Activated T-helper 9 cell treated with anti-CD3 and anti-CD28 coated beads, Interleukin-2, amount 50 U/mL, for 16 hours (primary cell): Measurements from ENCODE around the gene BAIAP2.
"Not testable (repeated sequence)": the region's sequence is repeated elsewhere in the genome, so short reads cannot be mapped to it uniquely, and the experiment has no call there.

Source experiments
- DNase-seq: peaks from one replicate; pipeline ENCODE4 v3.0.0-alpha.2; 2020; ENCODE audit warnings: low read depth

The BAIAP2 gene

DNA sequence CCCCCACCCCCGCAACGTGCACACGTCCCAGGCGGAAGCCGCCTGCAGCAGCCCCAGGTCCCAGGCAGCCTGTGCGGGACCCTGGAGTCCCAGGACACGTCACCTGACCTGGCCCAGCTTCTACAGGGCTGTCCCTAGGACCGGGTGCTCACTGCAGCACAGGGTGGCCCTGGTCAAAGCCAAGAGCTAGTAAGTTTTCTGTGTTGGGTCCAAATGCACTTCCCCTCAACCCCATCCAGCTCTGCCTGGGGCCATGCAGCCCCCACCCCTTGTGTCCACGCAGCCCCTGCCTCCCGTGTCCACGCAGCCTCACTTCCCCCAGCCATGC, 108.2 kb downstream of the BAIAP2 start:
- no peak for DNase-seq

DNA sequence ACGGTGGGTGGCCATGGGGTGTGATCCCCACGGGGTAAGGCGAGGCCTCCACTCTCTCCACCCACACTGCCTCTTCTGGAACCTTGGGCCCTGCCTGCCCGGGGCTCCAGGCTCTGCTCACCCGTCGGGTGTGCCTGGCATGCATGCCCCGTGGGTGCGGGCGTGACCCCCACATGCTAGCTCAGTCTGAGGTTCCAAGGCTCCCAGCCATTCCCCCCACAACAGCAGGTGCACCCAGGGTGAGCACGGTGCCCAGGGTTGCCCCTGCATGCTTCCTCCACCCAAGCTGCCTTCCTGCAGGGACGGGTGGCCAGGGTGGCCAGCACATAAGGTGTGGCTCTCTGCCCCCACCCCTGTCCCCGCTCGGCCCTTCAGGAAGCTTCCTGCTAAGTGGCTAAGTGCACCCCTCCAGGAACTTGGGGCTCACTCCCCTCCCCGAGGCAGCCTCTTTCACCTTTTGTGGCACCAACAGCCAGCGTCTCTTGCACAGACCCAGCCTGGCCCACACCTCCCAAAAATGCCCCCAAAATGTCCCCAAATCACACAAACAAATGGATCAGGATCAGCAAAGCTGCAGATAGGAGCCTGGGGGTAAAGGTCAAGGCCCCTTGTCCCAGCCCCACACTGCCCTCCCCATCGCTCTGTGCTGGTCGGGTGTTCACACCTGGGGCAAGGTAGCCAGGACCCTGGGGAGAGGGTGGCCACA, 108.9 kb downstream of the BAIAP2 start:
- no peak for DNase-seq

DNA sequence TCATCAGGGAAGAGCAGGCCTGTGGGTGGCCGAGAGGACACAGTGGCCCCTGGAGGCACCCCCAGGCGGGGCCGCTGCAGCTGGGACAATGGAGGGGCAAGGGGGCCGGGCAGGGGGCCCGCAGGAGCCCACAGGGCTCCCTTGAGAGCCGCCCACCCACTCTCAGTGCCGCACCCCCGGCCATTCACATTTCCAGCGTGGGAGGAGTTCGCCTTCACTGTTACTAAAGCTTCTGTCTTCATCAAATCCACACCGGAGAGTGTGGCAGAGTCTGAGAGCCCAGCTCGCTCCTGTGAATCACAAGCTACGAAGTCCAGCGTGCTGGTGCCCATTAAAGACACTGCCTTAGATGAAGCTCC, 109.5 kb downstream of the BAIAP2 start:
- DNase-seq, result no peak

DNA sequence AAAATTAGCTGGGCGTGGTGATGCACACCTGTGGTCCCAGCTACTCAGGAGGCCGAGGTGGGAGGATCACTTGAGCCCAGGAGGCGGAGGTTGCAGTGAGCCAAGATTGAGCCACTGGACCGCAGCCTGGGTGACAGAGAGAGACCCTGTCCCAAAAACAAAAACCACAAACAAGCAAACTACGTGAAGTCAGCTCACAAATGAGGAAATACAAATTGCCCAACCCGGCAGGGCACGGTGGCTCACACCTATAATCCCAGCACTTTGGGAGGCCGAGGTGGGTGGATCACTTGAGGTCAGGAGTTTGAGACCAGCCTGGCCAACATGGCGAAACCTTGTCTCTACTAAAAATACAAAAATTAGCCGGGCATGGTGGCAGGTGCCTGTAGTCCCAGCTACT, 111.3 kb downstream of the BAIAP2 start:
- DNase-seq, result not testable (repeated sequence)

DNA sequence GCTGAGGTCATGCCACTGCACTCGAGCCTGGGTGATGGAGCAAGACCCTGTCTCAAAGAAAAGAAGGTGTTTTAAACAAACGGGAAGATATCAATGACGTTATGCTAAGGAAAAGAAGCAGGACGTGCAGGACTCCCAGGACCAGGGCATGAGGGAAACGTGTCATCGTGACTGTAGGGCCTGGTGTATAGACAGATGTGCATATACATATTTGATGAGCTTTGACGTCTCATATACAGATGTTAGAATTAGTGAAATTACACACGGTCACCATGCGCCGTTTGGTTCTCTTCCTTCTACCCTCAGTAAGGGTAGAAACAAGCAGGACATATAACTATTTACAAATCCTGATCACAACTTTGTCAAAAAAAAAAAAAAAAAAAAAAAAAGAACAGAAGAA, 112.8 kb downstream of the BAIAP2 start:
- no peak for DNase-seq

DNA sequence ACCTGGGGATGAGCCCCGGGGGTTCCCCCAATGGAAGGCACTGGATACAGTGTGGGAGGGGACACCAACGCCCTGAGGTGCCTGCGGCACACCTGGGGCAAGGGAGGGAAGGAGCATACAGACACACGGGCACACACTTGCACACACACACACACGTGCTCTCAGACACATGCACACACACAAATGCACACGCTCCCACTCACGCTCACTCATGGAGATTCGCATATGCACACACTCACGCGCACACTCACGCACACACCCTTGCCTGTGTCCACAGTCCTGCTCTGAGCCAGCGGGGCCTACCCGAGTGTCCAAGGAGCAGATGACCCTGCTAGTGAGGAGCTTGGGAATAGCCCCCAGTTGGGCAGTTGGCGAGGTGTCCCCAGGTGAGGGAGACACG, 113.6 kb downstream of the BAIAP2 start:
- no peak for DNase-seq

DNA sequence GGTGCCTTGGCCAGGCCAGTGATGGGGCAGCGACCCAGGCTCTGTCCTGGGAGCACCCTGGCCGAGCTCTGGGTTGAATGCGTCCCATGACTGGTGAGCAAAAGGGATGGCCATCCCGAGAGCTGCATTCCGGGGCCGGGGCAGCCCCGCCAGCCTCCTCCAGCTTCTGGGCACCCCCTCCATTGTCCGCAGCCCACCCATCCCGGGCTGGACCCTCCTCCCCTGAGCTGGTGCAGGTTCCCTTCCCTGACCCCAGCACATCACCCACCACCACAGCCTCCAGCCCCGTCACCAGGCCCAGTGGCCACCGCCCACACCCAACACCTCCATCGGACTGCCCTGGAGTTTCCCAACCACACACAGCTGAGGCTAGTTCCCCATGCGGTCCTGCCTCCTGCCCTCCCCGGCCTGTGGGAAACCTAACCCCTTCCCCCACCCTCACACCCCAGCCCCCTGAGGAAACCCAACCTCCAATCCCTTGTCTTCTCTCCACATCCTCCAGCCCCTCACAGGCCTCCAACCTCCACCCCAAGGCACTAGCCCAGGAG, 114.1 kb downstream of the BAIAP2 start:
- DNase-seq, result no peak

DNA sequence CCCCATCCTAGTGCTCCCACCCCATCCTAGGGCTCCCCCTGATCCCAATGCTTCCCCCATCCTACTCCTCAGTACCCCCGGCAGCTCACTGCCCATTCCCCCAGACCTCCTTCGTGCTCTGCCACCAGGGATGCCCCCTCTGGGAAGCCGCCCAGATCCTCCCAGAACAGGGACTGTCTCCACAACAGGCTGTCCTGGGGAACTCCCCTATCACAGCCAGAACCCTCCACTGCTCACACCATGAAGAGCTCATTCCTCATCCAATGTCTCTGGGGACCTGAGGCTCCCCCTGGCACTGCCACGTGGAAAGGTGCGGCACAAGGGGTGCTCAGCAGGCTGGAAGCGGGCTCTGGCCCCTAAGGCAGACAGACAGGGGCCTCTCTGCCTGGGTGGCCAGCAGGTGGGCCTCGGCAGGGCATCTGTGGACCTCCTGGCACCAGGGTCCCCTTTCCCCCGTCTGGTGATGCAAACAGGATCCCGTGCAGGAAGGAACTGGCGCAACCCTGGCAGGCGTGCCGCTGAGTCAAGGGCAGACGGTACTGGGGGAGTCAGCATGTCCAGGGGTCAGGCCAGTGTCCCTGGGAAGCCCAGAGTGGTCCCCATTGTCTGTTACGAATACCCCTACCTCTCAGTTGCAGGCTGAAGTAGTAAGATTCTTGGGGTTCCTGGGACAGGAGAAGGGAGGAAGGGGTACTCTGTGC, 115.6 kb downstream of the BAIAP2 start:
- no peak for DNase-seq

DNA sequence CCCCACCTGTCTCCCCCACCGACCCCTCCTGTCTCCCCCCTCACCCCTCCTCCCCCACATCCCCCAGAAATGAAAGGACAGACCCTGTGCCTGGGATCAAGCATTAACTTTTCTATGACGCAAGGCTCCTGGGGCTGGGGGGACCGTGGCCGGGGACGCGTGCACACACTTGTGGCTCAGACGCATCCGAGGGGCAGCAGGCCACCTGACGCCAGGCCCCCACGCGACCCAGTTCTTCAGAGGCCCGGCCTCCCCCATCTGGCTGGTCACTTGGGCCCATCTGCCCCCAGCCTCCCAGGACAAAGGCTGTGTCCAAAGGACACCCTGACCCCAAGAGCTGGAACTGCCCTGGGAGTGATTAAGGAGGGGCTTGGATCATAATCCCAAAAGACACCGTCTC, 116.3 kb downstream of the BAIAP2 start:
- DNase-seq, result no peak

DNA sequence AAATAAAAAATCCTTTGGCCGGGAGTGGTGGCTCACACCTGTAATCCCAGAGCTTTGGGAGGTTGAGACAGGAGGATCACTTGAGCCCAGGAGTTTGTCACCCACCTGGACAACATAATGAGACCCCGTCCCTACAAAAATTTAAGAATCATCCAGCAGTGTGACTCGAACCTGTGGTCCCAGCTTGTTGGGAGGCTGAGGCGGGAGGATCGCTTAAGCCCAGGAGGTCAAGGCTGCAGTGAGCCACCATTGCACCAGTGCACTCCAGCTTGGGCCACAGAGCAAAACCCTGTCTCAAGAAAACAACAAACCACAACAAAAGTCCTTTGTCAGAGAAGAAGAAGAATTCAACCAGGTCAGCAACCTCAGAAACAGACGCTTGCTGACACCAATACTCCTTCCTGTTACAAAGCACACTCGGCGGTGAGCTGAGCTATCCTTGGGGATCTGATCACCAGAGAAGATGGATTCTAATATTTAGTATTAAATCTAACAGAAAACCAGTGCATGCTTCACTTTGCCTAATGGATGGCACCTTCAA, 117.4 kb downstream of the BAIAP2 start:
- DNase-seq, result no peak

DNA sequence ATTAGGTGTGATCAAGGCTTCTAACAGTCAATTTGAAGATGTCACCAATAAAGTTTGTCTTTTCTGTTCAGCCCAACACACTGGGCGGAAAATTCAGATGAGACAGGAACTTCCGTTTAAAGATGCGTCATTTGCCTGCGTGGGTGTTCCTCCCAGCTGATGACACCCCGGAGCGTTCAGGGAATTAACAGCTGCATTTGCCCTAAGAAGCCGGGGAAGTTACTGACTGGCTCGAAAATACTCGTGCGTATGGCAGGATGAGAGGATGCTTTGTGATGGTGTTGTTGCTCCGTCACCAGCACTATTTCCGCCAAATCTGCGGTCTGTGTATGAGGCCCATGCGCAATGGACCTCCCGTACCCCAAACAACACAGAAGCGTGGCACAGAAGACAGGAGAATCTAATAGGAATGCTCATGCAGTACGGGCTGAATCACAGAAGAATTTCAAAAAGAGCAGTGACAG, 118.4 kb downstream of the BAIAP2 start:
- no peak for DNase-seq

DNA sequence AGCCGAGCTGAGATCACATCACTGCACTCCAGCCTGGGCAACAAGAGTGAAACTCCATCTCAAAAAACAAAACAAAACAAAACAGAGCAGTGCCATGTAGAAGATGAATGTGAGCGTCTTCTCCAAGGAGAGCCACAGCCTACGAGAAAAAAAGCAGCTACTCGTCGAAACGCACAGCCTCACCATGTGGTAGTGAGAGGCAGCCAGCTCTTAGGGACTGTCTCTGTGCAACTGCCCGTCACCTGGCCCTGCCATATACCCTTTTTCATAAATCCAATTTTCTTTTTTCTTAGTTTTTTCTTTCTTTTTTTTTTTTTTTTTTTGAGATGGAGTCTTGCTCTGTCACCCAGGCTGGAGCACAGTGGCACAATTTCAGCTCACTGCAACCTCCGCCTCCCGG, 119.1 kb downstream of the BAIAP2 start:
- DNase-seq, result not testable (repeated sequence)

DNA sequence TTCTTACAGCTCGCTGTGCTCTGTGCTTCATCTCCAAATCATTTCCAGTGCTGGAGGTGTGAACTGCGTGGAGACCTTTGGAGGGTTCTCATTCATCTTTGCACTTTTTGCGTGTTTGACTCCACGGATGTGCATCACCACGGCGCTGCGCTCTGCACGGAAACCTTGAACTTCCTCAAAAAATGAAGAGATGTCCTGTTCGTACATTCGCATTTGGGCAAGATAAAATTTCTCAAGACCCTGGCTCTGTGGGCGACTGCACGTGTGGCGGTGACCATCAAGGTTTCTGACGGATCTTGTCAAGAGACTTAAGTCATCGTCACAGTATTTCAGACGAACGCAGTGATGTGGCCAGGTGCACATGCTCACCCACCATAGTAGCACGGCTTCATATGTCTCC, 120.0 kb downstream of the BAIAP2 start:
- DNase-seq, result no peak

DNA sequence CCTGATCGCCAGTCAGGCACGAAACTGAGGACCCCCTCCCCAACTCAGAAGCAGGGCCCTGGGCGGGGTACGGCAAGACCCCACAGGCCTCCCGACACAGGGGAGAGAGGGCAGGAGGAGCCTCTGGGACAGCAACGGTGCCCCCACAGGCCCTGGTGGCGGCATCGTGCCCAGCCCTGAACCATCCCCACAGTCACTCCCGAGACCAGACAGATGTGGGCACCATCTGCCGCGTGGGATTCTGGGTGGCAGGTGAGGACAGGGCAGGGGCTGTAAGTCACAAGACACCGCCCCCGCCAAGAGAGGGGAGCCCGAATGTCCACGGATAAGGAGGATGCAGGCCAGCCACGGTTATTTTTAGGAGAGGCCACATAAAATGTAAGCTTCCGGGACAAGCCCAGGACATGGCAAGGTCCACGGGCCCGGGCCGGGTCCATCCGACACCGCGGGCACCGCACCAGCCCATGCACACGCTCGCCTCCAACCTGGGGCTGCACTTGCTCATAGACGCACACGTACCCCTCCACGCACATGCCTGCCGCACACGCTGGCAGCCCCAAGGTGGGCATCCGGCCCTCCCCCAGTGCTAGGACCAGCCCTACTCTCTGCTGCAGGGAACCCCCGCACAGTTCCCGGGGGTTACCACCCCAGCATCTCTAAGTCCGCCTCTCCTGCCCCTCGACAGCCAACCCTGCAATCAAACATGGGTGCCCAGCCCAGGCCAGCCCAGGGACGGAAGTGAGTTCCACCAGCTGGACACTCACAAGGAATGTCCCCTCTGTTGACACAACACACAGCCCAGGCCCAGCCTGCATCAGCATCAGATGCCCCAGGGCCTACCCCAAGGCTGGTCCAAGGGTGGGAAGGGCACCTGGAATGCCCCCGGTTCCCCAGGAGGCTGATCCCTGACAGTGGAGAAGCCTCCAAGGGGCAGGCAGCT, 122.2 kb downstream of the BAIAP2 start:
- no peak for DNase-seq

DNA sequence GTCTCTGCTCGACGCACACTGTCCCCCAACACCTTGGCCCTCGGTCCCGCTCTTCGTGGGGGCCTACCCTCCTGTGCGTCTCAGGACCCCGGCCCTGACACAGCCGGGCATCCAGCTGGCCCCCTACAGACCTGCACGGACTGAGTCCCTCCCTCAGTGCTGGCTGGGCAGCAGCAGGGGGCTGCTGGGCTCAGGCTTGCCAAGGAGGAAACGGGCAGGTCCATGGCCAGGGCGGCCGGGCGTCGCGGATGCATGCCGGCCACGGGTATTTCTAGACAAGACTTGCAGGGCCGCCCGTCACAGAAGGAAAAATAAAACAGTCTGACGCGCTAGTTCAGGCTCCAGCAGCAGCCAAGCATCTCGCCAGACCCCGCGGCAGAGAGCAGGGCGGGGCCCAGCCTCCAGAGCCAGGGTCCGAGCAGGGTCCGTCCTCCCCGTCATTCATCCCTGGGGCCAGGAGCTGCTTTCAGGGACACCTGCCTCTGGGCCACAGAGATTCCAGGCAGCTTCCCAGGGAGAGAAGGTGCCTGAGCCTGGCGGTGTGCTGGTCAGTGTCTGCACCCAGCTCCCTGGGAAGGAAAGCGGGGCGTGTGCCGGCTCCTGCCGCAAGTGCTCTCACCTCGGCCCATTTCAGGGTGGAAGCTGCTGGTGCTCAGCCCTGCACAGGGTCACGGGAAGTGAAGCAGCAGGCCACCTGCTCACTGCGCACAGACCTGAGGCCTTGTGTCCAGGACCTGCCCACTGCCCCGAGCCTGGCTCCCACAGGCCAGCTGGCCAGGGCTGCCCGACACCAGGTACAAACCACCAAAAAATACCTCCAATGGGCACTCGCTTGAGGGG, 123.1 kb downstream of the BAIAP2 start:
- DNase-seq, result no peak

DNA sequence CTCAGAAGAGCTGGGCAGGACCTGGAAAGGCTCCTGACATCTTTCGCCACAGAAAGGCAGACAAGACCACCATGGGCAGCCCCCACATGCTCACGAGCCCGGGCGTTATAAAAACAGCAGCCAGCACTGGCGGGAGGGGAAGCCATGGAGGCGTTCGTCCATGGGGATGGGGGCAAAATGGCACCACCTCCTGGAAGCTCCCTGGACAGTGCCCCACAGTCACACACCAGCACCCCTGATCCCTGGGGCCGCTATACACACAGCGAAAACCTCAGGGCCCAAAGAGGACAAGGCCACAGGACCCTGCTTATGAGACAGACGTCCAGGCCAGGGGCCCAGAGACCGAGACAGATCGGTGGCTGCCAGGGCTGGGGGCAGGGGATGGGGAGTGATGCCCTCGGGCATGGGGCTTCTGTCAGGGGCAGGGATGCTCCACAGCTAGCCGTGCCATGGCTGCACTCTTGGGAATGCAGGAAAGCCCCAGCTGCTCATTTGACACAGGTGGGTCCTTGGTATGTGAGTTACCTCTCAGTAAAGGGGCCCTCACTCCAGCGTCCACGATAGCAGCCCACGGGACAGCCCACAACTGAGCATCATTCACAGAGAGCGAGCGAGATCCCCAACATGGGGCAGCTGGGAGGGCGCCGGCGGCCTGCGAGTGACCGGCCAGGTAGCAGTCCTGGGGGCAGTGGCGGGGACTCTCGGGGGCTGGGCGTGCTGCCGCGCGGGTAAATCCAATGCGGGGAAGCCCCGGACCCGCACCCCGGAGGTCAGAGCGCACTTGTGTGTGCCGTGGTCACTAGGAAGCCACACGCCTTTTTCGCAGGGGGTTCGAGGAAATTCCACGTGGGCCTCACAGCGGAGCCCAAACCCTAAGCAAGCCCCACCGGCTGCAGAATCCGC, 124.0 kb downstream of the BAIAP2 start:
- DNase-seq, result no peak

DNA sequence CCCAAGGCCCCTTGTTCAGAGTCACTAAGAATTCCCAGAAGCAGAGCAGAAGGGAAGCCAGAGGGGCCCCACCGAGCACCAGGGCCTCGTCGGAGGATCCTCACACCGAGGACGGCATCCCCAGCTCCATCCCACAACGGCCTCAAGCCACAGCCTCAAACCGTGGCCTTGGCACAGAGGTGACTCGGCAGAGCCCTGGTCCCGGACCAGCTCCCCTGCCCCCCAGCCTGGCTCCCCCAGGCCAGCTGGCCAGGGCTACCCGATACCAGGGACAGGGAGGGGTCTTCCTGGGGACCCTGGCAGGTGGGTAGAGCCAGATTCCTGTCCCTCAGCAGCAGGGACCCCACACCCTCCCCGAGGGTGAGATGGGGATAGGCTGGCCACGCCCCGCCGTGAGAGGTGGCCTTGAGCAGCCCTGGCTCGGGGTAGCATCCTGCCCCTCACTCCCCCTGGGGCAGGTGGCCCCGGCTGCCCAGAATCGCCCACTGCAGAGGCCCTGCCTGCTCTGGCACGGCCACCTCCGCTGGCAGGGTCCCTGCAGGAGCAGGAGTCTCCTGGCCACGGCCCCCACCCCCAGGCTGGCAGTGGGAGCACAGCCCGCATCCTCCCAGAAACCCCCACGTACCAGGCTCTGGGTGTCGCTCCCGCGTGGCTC, 124.8 kb downstream of the BAIAP2 start:
- DNase-seq, result no peak

DNA sequence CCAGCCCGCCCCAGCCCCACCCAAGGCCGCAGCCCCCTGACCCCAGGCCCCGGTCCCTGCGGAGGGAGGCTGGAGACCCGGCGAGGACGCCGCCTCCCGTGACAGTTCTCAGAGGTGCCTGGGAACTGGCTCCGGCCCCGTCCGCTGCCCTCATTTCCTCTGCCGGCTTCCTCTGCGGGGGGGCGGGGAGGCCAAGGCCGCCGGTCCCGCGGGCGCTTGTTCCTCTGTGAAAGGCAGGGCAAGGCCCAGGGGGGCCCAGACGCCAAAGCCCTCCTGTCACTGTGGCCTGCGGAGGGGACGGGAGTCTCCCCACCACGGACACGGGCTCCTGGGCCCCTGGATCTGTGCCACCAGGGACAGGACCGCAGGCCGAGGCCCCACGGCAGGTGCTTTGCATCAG, 125.4 kb downstream of the BAIAP2 start:
- no peak for DNase-seq

DNA sequence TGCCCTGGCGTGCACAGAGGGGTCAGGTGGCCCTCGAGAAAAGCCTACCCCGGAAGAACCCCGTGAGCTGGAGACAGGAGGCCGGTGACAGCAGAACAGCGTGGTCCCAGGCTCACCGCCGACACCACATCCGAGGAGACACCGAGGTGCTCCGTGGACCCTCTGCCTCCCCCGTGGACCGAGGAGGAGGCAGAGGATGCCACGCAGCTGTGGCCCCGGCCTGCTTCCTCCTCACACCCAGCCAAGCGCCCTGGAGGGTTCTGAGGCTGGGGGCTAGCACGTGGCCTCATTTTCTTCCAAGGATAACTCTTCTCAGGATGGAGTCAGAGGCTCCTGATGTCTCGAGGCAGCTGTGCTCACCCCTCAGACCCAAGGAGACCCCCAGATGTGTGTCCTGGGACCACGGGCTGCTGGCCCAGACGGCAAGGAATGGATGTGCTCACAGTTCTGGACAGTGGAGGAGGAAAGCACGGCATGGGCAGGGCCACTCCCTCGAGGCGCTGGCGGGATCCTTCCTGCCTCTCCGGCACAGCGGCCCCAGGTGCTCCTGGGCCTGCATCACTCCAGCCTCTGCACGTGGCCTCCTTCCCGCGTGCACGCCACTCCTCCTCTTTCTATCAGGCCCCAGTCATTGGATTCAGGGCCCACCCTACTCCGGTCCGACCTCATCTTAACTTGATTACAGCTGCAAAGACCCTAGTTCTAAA, 125.9 kb downstream of the BAIAP2 start:
- no peak for DNase-seq
